ES-I3 (cell line): ENCODE data around the gene PRPS1.
"Not testable (repeated sequence)": the region's sequence is repeated elsewhere in the genome, so short reads cannot be mapped to it uniquely, and the experiment has no call there.

ENCODE experiments used
- H3K36me3 ChIP-seq: 2 replicates; pipeline ENCODE4 v1.6.1; 2013; ENCODE audit warnings: mild to moderate bottlenecking, low read length, control low read depth, moderate library complexity; ENCODE audit not compliant: insufficient read depth
- H3K4me1 ChIP-seq: 2 replicates; pipeline ENCODE4 v1.6.1; 2013; ENCODE audit warnings: mild to moderate bottlenecking, control low read depth, low read length; ENCODE audit not compliant: insufficient read depth
- H3K9ac ChIP-seq: 2 replicates; pipeline ENCODE4 v1.6.1; 2013; ENCODE audit warnings: low read depth, mild to moderate bottlenecking, low read length, moderate library complexity
- H3K9me3 ChIP-seq: 2 replicates; pipeline ENCODE4 v1.6.1; 2013; ENCODE audit warnings: mild to moderate bottlenecking, low read length, moderate library complexity; ENCODE audit not compliant: control insufficient read depth, insufficient read depth

PRPS1 gene

GRCh38 chrX:107627838-107628661 lies at the start of gene PRPS1:
TSS of gene PRPS1 (plus strand) at chrX:107628510. CDS start at chrX:107628629, 119 bp downstream.
- no peaks in the 10 kb centered on the region for H3K9me3 ChIP-seq
- peak within 1 kb of the TSS; percentile 86 for H3K9ac ChIP-seq
- no peaks in the 10 kb centered on the region for H3K36me3 ChIP-seq

GRCh38 chrX:107579956-107580355 lies 48.4 kb upstream of the PRPS1 start:
- no peaks in the 10 kb centered on the region for H3K9me3 ChIP-seq
- no peaks in the 10 kb centered on the region for H3K36me3 ChIP-seq
- no peak overlapping the region for H3K9ac ChIP-seq
- no peaks in the 10 kb centered on the region for H3K4me1 ChIP-seq

More at GRCh38 chrX:107627838-107628661, at the start of gene PRPS1:
- H3K4me1 ChIP-seq: peaks cover 19% of the 10 kb centered on the region

GRCh38 chrX:107581923-107582322 lies 46.4 kb upstream of the PRPS1 start:
- H3K36me3 ChIP-seq: no peaks in the 10 kb centered on the region
- no peak overlapping the region for H3K9ac ChIP-seq
- H3K4me1 ChIP-seq: no peaks in the 10 kb centered on the region
- no peaks in the 10 kb centered on the region for H3K9me3 ChIP-seq

- Histone ChIP-seq H3K9me3 (no peaks in the 10 kb centered on the region), H3K4me1 (no peaks in the 10 kb centered on the region), H3K9ac (no peak overlapping the region)
Observed at GRCh38 chrX:107589243-107589642, 39.1 kb upstream of the PRPS1 start.

GRCh38 chrX:107596651-107597050 lies 31.7 kb upstream of the PRPS1 start:
- Histone ChIP-seq H3K9me3 (no peaks in the 10 kb centered on the region), H3K4me1 (peaks cover 11% of the 10 kb centered on the region), H3K9ac (no peak overlapping the region), H3K36me3 (no peaks in the 10 kb centered on the region)

More at GRCh38 chrX:107589243-107589642, 39.1 kb upstream of the PRPS1 start:
- H3K36me3 ChIP-seq: no peaks in the 10 kb centered on the region

- Histone ChIP-seq H3K4me1 (peaks cover 11% of the 10 kb centered on the region), H3K36me3 (no peaks in the 10 kb centered on the region), H3K9me3 (no peaks in the 10 kb centered on the region), H3K9ac (no peak overlapping the region)
Observed at GRCh38 chrX:107597264-107597663, 31.0 kb upstream of the PRPS1 start.

GRCh38 chrX:107597791-107598190 lies 30.5 kb upstream of the PRPS1 start:
- Histone ChIP-seq H3K36me3 (no peaks in the 10 kb centered on the region), H3K9ac (no peak overlapping the region), H3K9me3 (no peaks in the 10 kb centered on the region), H3K4me1 (peaks cover 11% of the 10 kb centered on the region)

- Histone ChIP-seq H3K9ac (no peak overlapping the region), H3K9me3 (no peaks in the 10 kb centered on the region), H3K4me1 (peaks cover 11% of the 10 kb centered on the region), H3K36me3 (no peaks in the 10 kb centered on the region)
Observed at GRCh38 chrX:107599450-107599861, 28.9 kb upstream of the PRPS1 start.

GRCh38 chrX:107600366-107600765 lies 27.9 kb upstream of the PRPS1 start:
- peaks cover 11% of the 10 kb centered on the region for H3K4me1 ChIP-seq
- H3K9ac ChIP-seq: no peak overlapping the region
- H3K9me3 ChIP-seq: no peaks in the 10 kb centered on the region
- no peaks in the 10 kb centered on the region for H3K36me3 ChIP-seq

GRCh38 chrX:107601326-107601725 lies 27.0 kb upstream of the PRPS1 start:
- Histone ChIP-seq H3K4me1 (peaks cover 11% of the 10 kb centered on the region), H3K9me3 (no peaks in the 10 kb centered on the region), H3K36me3 (no peaks in the 10 kb centered on the region), H3K9ac (no peak overlapping the region)

- peaks cover 11% of the 10 kb centered on the region for H3K4me1 ChIP-seq
- H3K9me3 ChIP-seq: no peaks in the 10 kb centered on the region
- no peak overlapping the region for H3K9ac ChIP-seq
- no peaks in the 10 kb centered on the region for H3K36me3 ChIP-seq
Observed at GRCh38 chrX:107601759-107602158, 26.6 kb upstream of the PRPS1 start.

- Histone ChIP-seq H3K9ac (no peak overlapping the region), H3K36me3 (no peaks in the 10 kb centered on the region), H3K9me3 (no peaks in the 10 kb centered on the region), H3K4me1 (peaks cover 11% of the 10 kb centered on the region)
Observed at GRCh38 chrX:107602694-107603239, 25.5 kb upstream of the PRPS1 start.

GRCh38 chrX:107603429-107604159 lies 24.7 kb upstream of the PRPS1 start:
- Histone ChIP-seq H3K9ac (no peak overlapping the region), H3K4me1 (peaks cover 11% of the 10 kb centered on the region), H3K9me3 (no peaks in the 10 kb centered on the region)

GRCh38 chrX:107609061-107609460 lies 19.2 kb upstream of the PRPS1 start:
- not testable (repeated sequence) for H3K9me3 ChIP-seq, H3K36me3 ChIP-seq, H3K4me1 ChIP-seq, H3K9ac ChIP-seq

More at GRCh38 chrX:107603429-107604159, 24.7 kb upstream of the PRPS1 start:
- no peaks in the 10 kb centered on the region for H3K36me3 ChIP-seq
